HepG2 (cell line): ENCODE results near the gene TMUB1. TPM values are rescaled to one million over a fixed set of nuclear protein-coding genes. Genes with fewer than 3 reads are reported as not detected.
A peak's percentile ranks its signal among the peaks of the same experiment; 100 is the strongest.

Source experiments
- ARNTL ChIP-seq: sonication (generic); formaldehyde crosslinking; IDR thresholded peaks from 2 replicates; pipeline ENCODE4 v1.4.0; 2020; ENCODE audit warnings: mild to moderate bottlenecking, missing genetic modification reagents
- ATF7-NPFF ChIP-seq: sonication (generic); formaldehyde crosslinking; IDR thresholded peaks from 2 replicates; pipeline ENCODE4 v1.8.1; 2023; ENCODE audit warnings: mild to moderate bottlenecking, low read depth, missing genetic modification reagents, moderate library complexity
- CBX1 ChIP-seq: IDR thresholded peaks from one replicate; pipeline ENCODE4 v1.6.1; 2016; ENCODE audit warnings: antibody characterized with exemption, low read depth
- GPN1 ChIP-seq: sonication (generic); formaldehyde crosslinking; IDR thresholded peaks from 2 replicates; pipeline ENCODE4 v1.5.1; 2020; ENCODE audit warnings: missing genetic modification reagents, borderline replicate concordance
- HES4 ChIP-seq: sonication (generic); formaldehyde crosslinking; IDR thresholded peaks from 2 replicates; pipeline ENCODE4 v1.9.0; 2021; ENCODE audit warnings: mild to moderate bottlenecking, missing genetic modification reagents, borderline replicate concordance
- HIVEP1 ChIP-seq: sonication (generic); formaldehyde crosslinking; IDR thresholded peaks from 2 replicates; pipeline ENCODE4 v1.4.0; 2020; ENCODE audit warnings: mild to moderate bottlenecking, missing genetic modification reagents
- HNRNPL ChIP-seq: fragments of 200-400 bp; formaldehyde crosslinking; IDR thresholded peaks from 2 replicates; pipeline ENCODE4 v1.6.1; 2017; ENCODE audit warnings: mild to moderate bottlenecking, low read depth, low read length
- NAIF1 ChIP-seq: sonication (generic); formaldehyde crosslinking; IDR thresholded peaks from 2 replicates; pipeline ENCODE4 v1.5.0; 2020; ENCODE audit warnings: mild to moderate bottlenecking, missing genetic modification reagents, borderline replicate concordance
- PAWR ChIP-seq: sonication (generic); formaldehyde crosslinking; IDR thresholded peaks from 2 replicates; pipeline ENCODE4 v1.4.0; 2020; ENCODE audit warnings: missing genetic modification reagents, mild to moderate bottlenecking, borderline replicate concordance
- RFX1 ChIP-seq: fragments of 450-650 bp; IDR thresholded peaks from 2 replicates; pipeline ENCODE4 v1.6.1; 2017
- SKI ChIP-seq: fragments of 450-650 bp; IDR thresholded peaks from one replicate; pipeline ENCODE4 v1.6.1; 2018; ENCODE audit warnings: mild to moderate bottlenecking; ENCODE audit not compliant: partially characterized antibody
- SRF ChIP-seq: IDR thresholded peaks from 2 replicates; pipeline ENCODE4 v1.6.1; 2011; ENCODE audit warnings: mild to moderate bottlenecking, low read depth, low read length, moderate library complexity
- SYNCRIP ChIP-seq: fragments of 200-400 bp; formaldehyde crosslinking; IDR thresholded peaks from 2 replicates; pipeline ENCODE4 v1.6.1; 2018; ENCODE audit warnings: mild to moderate bottlenecking, low read depth, low read length; ENCODE audit not compliant: insufficient read depth
- TBX2 ChIP-seq: sonication (generic); formaldehyde crosslinking; IDR thresholded peaks from 2 replicates; pipeline ENCODE4 v1.5.0; 2020; ENCODE audit warnings: missing genetic modification reagents, mild to moderate bottlenecking, borderline replicate concordance
- TEAD2 ChIP-seq: sonication (generic); formaldehyde crosslinking; IDR thresholded peaks from 2 replicates; pipeline ENCODE4 v1.9.0; 2021; ENCODE audit warnings: missing genetic modification reagents
- TEAD3 ChIP-seq: optimal IDR thresholded peaks from 2 replicates; pipeline ENCODE3; 2016; ENCODE audit warnings: borderline replicate concordance
- TOPORS ChIP-seq: sonication (generic); formaldehyde crosslinking; IDR thresholded peaks from 2 replicates; pipeline ENCODE4 v1.8.0; 2023; ENCODE audit warnings: mild to moderate bottlenecking, missing genetic modification reagents
- ZNF234 ChIP-seq: sonication (generic); formaldehyde crosslinking; conservative IDR thresholded peaks from 2 replicates; pipeline ENCODE4 v1.5.1; 2020; ENCODE audit warnings: mild to moderate bottlenecking, missing genetic modification reagents
- ZNF432 ChIP-seq: sonication (generic); formaldehyde crosslinking; IDR thresholded peaks from 2 replicates; pipeline ENCODE4 v1.5.0; 2020; ENCODE audit warnings: missing genetic modification reagents, mild to moderate bottlenecking, borderline replicate concordance
- ZNF484 ChIP-seq: sonication (generic); formaldehyde crosslinking; IDR thresholded peaks from 2 replicates; pipeline ENCODE4 v1.5.1; 2020; ENCODE audit warnings: mild to moderate bottlenecking, low read depth, missing genetic modification reagents, borderline replicate concordance
- ZNF746 ChIP-seq: sonication (generic); formaldehyde crosslinking; IDR thresholded peaks from 2 replicates; pipeline ENCODE4 v1.8.0; 2022; ENCODE audit warnings: mild to moderate bottlenecking, missing genetic modification reagents
- ZNF816 ChIP-seq: sonication (generic); formaldehyde crosslinking; IDR thresholded peaks from 2 replicates; pipeline ENCODE4 v1.8.0; 2022; ENCODE audit warnings: missing genetic modification reagents, mild to moderate bottlenecking, borderline replicate concordance
- polyA plus RNA-seq, 8 experiments: library from polyadenylated mRNA; depleted of rRNA in 3 of 8; stranded (reverse) in 7 of 8; unstranded in 1 of 8; fragments of >200 nt; fragmentation: Illumina TruSeq in 4 of 8; extraction: Trizol in 4 of 8; gene quantifications; 2 replicates each; pipeline versions ENCODE4 v1.2.1 to v1.2.3, GENCODE V29; 2011 to 2016; ENCODE audit warnings: low read depth in 4 of 8, missing spikeins in 1 of 8, mixed read lengths in 1 of 8; ENCODE audit not compliant: insufficient read depth in 1 of 8
- total RNA-seq, 5 experiments: library from RNA; depleted of rRNA; stranded (reverse); fragments of >200 nt; fragmentation: Illumina TruSeq; extraction: Trizol; gene quantifications; 2 replicates each; pipeline ENCODE4 v1.2.3, GENCODE V29; 2016; ENCODE audit warnings: low read depth in 1 of 5
- TF ChIP-seq, protein P1 (sequence below): sonication (generic); formaldehyde crosslinking; IDR thresholded peaks from 2 replicates; pipeline ENCODE4 v1.4.0; 2020; ENCODE audit warnings: missing genetic modification reagents, borderline replicate concordance
- TF ChIP-seq, protein P2 (sequence below), 2 experiments: sonication (generic) in 1 of 2; formaldehyde crosslinking in 1 of 2; IDR thresholded peaks; 2 replicates each; pipeline versions ENCODE4 v1.5.1 to v1.6.1; 2011 to 2020; ENCODE audit warnings: borderline replicate concordance in 1 of 2, low read depth in 1 of 2, low read length in 1 of 2, mild to moderate bottlenecking in 1 of 2, missing genetic modification reagents in 1 of 2, moderate library complexity in 1 of 2
- TF ChIP-seq, protein P3 (sequence below): sonication (generic); formaldehyde crosslinking; IDR thresholded peaks from 2 replicates; pipeline ENCODE4 v1.4.0; 2020; ENCODE audit warnings: mild to moderate bottlenecking, low read depth, missing genetic modification reagents

TMUB1 gene
- total and polyA plus RNA-seq, 2 of the 13 experiments (the other 11 are each of a cell fraction or from before 2014, with no cell fraction given): 44.8 to 51.6 TPM

DNA sequence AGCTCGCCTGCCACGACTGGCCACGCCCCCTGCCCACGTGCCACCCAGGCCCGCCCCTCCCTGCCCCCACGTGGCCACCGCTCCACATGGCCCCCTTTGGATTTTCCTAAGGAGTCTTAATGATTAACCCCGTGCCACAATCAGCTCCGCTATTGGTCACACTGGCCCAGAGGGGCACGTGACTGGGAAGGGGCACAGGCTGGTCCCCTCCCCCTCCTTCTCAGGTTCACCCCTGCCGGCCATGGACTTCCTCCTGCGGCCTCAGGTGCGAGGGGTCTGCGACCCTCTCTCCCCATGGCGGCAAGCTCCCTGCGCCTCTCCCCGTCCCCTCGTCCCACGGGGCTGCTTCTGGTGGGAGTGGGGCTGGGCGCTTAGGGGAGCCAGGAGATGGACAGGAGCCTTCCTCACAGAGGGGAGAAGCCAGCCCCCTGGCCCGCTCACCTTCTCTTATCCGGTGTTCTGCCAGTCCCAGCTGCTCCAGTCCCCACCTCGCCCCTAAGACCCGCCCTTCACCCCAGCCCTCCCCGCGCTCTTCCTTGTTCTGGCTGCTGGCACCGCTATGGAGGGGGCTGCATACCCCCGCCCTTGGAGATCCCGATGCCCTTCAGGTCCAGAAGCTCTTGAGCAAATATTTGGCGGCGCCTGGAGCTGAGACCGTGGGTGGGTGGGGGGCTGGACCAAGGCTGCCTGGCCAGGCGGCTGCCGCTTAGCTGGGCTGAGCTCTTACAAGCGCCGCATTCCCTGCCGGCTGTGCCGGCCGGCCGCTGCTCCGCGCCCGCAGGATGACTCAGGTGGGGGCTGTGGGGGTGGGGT, 20.7 kb downstream of the TMUB1 start (continued):
- TF ChIP-seq TEAD2 (CRISPR knock-in tag) (no peak), TBX2 (CRISPR knock-in tag) (peak; percentile 59), HIVEP1 (CRISPR knock-in tag) (peak; percentile 70), ZNF746 (0 out of 2 replicates have a peak, but pooled peaks have one; percentile 34), TEAD3 (CRISPR knock-in tag) (no peak), NAIF1 (CRISPR knock-in tag) (no peak), GPN1 (CRISPR knock-in tag) (no peak), ARNTL (peak; percentile 99), SYNCRIP (no peak), RFX1 (no peak), TOPORS (CRISPR knock-in tag) (no peak), HNRNPL (peak; percentile 92), ZNF816 (CRISPR knock-in tag) (no peak), ZNF432 (CRISPR knock-in tag) (no peak), PAWR (CRISPR knock-in tag) (no peak), ZNF484 (no peak), SKI (no peak), ZNF234 (no peak), SRF (no peak), CBX1 (no peak), HES4 (CRISPR knock-in tag) (peak; percentile 76), ATF7-NPFF (CRISPR knock-in tag) (peak; percentile 78; the same call in 1 of the 2 replicates)
- TF ChIP-seq, protein P1, sequence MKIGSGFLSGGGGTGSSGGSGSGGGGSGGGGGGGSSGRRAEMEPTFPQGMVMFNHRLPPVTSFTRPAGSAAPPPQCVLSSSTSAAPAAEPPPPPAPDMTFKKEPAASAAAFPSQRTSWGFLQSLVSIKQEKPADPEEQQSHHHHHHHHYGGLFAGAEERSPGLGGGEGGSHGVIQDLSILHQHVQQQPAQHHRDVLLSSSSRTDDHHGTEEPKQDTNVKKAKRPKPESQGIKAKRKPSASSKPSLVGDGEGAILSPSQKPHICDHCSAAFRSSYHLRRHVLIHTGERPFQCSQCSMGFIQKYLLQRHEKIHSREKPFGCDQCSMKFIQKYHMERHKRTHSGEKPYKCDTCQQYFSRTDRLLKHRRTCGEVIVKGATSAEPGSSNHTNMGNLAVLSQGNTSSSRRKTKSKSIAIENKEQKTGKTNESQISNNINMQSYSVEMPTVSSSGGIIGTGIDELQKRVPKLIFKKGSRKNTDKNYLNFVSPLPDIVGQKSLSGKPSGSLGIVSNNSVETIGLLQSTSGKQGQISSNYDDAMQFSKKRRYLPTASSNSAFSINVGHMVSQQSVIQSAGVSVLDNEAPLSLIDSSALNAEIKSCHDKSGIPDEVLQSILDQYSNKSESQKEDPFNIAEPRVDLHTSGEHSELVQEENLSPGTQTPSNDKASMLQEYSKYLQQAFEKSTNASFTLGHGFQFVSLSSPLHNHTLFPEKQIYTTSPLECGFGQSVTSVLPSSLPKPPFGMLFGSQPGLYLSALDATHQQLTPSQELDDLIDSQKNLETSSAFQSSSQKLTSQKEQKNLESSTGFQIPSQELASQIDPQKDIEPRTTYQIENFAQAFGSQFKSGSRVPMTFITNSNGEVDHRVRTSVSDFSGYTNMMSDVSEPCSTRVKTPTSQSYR (CRISPR knock-in tag): peak; percentile 93
- TF ChIP-seq, protein P2, sequence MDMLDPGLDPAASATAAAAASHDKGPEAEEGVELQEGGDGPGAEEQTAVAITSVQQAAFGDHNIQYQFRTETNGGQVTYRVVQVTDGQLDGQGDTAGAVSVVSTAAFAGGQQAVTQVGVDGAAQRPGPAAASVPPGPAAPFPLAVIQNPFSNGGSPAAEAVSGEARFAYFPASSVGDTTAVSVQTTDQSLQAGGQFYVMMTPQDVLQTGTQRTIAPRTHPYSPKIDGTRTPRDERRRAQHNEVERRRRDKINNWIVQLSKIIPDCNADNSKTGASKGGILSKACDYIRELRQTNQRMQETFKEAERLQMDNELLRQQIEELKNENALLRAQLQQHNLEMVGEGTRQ (IDR thresholded peaks at IDR 0.05; ENCODE audit: low read depth, low read length): peak; percentile 98
- TF ChIP-seq, protein P2 (CRISPR knock-in tag; IDR thresholded peaks at IDR 0.05; ENCODE audit: borderline replicate concordance): peak; percentile 98; the same call in 1 of the 2 replicates
- TF ChIP-seq, protein P3, sequence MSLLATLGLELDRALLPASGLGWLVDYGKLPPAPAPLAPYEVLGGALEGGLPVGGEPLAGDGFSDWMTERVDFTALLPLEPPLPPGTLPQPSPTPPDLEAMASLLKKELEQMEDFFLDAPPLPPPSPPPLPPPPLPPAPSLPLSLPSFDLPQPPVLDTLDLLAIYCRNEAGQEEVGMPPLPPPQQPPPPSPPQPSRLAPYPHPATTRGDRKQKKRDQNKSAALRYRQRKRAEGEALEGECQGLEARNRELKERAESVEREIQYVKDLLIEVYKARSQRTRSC (CRISPR knock-in tag): no peak
